OCI-M2 (cell line): ENCODE results near the gene TCHH.
"Not testable (repeated sequence)": the region's sequence is repeated elsewhere in the genome, so short reads cannot be mapped to it uniquely, and the experiment has no call there.

Experiments used
- DNase-seq: peaks from one replicate; lab custom pipeline; 2025; ENCODE audit not compliant: unreplicated experiment; lab: John Stamatoyannopoulos, UW

TCHH gene, protein sequence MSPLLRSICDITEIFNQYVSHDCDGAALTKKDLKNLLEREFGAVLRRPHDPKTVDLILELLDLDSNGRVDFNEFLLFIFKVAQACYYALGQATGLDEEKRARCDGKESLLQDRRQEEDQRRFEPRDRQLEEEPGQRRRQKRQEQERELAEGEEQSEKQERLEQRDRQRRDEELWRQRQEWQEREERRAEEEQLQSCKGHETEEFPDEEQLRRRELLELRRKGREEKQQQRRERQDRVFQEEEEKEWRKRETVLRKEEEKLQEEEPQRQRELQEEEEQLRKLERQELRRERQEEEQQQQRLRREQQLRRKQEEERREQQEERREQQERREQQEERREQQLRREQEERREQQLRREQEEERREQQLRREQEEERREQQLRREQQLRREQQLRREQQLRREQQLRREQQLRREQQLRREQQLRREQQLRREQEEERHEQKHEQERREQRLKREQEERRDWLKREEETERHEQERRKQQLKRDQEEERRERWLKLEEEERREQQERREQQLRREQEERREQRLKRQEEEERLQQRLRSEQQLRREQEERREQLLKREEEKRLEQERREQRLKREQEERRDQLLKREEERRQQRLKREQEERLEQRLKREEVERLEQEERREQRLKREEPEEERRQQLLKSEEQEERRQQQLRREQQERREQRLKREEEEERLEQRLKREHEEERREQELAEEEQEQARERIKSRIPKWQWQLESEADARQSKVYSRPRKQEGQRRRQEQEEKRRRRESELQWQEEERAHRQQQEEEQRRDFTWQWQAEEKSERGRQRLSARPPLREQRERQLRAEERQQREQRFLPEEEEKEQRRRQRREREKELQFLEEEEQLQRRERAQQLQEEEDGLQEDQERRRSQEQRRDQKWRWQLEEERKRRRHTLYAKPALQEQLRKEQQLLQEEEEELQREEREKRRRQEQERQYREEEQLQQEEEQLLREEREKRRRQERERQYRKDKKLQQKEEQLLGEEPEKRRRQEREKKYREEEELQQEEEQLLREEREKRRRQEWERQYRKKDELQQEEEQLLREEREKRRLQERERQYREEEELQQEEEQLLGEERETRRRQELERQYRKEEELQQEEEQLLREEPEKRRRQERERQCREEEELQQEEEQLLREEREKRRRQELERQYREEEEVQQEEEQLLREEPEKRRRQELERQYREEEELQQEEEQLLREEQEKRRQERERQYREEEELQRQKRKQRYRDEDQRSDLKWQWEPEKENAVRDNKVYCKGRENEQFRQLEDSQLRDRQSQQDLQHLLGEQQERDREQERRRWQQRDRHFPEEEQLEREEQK (N-terminal part only)

DNA sequence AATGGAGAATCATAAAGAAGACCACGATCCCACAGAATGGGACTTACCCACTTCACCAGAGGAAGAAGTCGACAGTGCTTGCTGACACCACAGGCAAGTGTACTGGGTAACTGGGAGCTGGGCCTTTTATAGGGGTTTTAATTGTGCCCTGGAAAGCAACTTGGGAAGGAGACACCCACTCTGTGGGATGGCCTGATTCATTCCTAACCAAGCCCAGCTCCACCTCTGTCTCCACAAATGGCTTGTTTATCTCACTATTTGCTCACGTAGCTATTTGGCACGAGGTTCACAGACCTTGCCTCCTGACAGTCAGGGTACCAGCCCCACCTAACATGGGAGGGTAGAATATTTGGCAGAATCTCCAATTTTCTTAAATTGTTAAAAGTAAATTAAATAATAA lies at the start of gene TCHH:
Gene TCHH (minus strand): TSS at position 101 of the 400 bp plus-strand sequence. CDS start 1,364 bp downstream, outside the sequence.
- no peak for DNase-seq

GRCh38 chr1:152164517-152165136 lies 49.4 kb upstream of the TCHH start:
- DNase-seq = no peak

GRCh38 chr1:152162792-152163463 lies 47.7 kb upstream of the TCHH start:
- no peak for DNase-seq

- no peak for DNase-seq
These were observed 45.3 kb upstream of the TCHH start for GRCh38 chr1:152160576-152160975.

- DNase-seq = no peak
These were observed 43.9 kb upstream of the TCHH start, which contains the start of gene RPTN for GRCh38 chr1:152159144-152159543. TSS of gene RPTN (minus strand) at chr1:152159228. CDS start at chr1:152157889, 1,339 bp downstream.

- no peak for DNase-seq
These were observed 38.8 kb upstream of the TCHH start for GRCh38 chr1:152153996-152154395.

DNA sequence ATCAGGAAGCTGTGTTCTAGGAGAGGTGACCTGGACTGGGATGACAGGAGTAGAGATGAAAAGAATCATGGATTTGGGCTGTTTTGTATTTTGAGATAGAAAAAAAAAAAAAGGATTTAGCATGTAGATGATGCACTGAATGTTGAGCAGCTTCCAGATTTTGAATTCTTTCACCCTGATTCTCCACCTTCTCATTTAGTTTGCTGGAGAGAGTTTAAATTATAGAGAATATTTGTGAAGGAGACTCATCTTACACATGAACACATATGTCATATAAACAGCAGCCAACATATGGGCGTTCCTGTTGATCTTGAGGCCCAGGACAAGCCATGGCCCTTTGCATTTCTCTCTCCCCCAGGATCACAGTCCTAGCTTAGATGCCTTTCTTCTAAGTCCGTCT lies 36.4 kb upstream of the TCHH start:
- DNase-seq = no peak

DNA sequence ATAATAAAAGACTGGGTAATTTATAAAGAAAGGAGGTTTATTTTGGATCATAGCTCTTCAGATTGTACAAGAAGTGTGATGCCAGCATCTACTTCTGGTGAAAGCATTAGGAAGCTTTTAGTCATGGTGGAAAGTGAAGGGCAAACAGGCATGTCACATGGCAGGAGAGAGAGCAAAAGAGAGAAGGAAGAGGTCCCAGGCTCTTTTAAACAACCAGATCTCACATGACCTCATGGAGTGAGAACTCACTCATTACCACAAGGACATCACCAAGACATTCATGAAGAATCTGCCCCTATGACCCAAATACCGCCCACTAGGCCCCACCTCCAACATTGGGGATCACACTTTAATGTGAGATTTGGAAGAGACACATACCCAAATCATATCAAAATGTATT lies 33.7 kb upstream of the TCHH start:
- DNase-seq = no peak

DNA sequence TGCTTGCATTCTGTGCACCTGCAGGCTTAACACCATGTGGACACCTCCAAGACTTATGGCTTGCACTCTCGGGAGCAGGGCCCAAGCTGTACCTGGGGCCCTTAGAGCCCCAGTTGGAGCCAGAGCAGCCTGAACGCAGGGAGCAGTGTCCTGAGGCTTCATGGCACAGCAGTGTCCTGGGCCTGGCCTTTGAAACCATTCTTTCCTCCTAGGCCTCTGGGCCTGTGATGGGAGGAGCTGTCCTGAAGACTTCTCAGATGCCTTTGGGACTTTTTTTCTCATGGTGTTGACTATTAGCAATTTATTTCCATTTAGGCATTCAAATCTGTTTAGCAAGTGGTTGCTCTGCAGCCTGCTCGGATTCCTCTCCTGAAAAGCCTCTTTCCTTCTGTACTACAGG lies 32.8 kb upstream of the TCHH start:
- DNase-seq = no peak

DNA sequence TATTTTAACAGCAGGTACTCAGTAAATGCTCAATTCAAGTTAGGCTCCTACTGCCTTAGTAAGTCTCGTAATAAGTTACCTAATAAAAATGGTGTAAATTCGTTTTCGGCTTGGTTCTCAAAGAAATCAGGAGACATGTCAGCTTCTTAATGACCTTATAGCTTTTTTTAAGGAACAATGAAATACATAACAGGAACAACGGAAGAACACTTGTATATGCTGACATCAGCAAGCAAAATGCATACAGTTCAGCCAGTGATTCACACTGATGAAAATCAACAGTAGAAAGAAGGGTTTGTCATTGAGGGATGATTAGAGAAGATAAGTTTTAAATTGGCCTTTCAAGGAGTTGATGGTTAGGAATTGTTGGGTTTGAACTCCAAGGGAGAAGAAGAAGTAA lies 30.5 kb upstream of the TCHH start:
- no peak for DNase-seq

GRCh38 chr1:152144674-152145183 lies 29.5 kb upstream of the TCHH start:
- DNase-seq = not testable (repeated sequence)

DNA sequence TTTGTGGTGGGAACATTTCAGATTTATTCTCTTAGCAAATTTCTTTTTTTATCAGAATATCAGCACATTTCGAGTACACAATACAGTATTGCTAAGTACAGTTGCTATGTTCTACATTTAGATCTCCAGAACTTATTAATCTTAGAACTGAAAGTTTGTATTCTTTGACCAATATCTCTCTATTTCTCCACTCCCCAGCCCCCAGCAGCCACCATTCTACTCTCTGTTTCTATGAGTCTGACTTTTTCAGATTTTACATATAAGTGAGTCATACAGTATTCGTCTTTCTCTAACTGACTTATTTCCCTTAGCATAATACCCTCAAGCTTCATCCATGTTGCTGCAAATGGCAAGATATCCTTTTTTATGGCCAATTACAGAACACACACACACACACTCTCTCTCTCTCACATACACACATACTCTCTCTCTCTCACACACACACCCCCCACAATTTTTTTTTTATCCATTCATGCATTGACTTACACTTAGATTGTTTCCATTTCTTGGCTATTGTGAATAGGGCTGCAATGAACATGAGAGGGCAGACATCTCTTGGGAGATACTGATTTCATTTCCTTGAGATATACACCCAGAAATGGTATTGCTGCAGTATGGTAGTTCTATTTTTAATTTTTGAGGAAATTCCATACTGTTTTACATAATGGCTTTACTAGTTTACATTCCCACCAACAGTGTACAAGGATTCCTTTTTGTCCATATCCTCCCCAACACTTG lies 28.1 kb upstream of the TCHH start:
- DNase-seq = no peak

DNA sequence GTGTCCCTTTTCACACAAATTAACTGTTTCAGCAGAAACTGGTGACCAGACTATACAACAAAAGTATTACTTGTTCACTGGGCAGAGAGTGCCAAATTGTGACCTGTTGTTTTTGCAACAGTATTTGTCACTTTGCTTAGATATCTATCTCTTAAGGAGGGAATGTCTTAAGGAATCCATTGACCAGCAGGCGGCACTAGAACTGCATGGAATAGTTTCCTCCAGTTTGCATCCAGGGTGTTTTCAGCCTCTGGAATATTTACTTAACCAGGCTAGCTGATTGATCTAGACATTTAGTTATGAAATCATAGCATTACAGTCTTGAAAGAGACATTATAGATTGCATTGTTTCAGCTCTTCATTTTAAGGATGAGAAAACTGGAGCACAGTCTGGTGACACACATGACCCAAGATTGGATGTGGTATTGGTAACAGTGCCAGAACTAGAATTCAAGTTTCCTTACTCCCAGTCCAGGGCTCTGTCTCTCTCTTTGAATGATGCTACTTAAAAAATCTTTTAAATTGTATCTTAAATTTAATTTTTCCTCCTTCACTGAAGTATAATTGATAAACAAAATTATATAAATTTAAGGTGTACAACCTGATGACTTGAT lies 26.8 kb upstream of the TCHH start:
- DNase-seq = no peak

DNA sequence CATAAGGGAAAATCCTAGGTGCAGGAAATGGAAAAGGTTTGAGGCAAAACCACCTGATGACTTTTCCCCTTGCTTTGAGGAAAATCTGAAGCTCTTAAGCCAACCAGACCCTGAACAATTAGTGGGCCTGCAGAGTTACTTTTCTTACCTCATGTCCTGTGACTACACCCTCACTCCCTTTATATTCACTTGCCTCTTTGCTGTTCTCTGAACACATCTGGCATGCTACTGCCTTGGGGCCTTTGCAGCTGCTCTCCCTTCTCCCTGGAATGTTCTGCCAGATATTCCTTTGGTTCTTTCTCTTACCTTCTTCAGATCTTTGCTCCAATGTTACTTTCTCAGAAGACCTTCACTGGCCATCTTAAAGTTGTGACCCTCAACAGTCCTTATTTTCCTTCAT lies 22.0 kb upstream of the TCHH start:
- DNase-seq = no peak

DNA sequence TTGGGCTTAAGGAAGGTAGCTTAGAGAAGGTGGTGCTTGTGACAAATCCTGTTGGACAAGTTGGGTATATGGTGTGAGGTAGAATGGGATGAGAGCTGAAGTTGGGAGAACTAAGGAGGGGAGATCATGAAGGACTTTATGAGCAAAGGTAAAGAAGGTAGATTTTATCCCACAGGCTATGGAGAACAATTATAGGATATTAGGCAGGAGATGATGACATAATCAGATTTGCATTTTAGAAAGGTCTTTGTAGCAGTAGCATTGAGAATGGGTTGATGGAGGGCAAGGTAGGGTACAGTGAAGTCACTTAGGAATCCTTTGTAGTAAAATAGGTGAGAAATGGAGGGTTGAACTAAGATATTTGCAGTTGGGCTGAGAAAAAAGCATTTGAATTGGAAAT lies 14.9 kb upstream of the TCHH start:
- no peak for DNase-seq

DNA sequence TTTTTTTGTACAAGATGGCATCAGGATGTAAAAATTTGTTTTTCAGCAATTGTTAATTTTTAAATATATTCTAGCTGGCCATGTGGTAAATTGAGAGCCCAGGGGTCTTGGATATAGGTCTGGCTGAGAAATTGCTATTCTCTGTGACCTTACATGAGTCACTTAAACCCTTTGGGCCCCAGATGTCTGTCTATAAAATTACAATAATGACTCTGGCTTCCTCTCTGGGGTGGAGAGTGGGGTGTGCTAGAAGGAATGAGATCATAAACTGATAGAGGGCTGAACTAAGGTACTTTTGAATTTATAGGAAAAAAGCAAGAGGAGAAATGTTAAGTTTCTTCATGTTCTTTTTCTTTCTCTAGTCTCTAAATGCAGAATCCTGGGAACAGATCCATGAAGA lies 12.4 kb upstream of the TCHH start:
- DNase-seq = no peak

DNA sequence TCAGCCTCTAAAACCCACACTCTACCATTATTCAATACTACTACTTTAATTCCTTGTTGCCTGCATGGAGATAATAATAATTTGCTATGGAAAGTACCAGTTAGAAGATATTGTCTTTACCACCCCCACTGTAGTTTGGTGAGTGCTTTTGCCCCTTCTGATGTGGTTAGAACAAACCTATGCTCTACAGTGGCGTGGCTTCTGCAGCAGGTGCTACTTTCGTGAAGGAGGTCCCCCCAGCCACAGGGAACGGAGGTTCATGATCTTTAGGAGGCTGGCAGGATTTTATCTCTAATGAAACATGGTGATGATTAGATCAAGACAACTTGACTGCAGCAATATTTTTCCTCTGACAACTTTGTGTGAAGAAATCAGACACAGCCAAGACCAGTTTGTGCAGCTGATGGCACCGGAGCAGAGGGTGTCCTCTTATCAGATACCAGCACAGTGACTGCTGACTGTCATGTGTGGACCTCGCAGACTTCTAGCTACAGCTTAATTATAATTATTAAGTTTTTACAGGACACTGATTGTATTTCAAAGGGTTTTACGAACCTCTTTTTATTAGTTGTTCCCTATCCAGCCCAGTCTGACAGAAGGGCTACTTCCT lies 10.7 kb upstream of the TCHH start:
- no peak for DNase-seq

GRCh38 chr1:152118915-152119314 lies 3.7 kb upstream of the TCHH start:
- DNase-seq = no peak
